ENCODE results near the gene SMYD2. TPM values are rescaled to one million over a fixed set of nuclear protein-coding genes. Genes with fewer than 3 reads are reported as not detected.

The SMYD2 gene
- total RNA-seq, 1 experiment from 2014 or later: 27.2 TPM

GRCh38 chr1:214385428-214385827 is 104.5 kb downstream of the SMYD2 start:
- TF ChIP-seq YY1 (IDR thresholded peaks at IDR 0.05; ENCODE audit: extremely low read depth, insufficient replicate concordance, low read depth, low read length) (no peak), JUND (IDR thresholded peaks at IDR 0.05) (no peak), FOSL1 (IDR thresholded peaks at IDR 0.05; ENCODE audit: low read depth) (no peak), ZFX (IDR thresholded peaks at IDR 0.05) (no peak), RAD21 (IDR thresholded peaks at IDR 0.05; ENCODE audit: low read depth) (no peak), SP1 (IDR thresholded peaks at IDR 0.05; ENCODE audit: low read depth) (no peak), REST (IDR thresholded peaks at IDR 0.05; ENCODE audit: low read depth) (no peak)
- no peaks in the 10 kb centered on the region for H3K9me3 ChIP-seq (ENCODE audit: control insufficient read depth in 1 of 2, insufficient read depth in 1 of 2, low read depth in 1 of 2, low read length in 2 of 2)
- peaks cover 7 to 10% of the 10 kb centered on the region in 2 experiments for H3K4me1 ChIP-seq (ENCODE audit: control insufficient read depth in 1 of 2, insufficient read depth in 2 of 2, low read length in 2 of 2)
- no peak overlapping the region for H3K4me2 ChIP-seq (ENCODE audit: low read length)
- DNase-seq (ENCODE audit: low read depth, low spot score): no peak
- POLR2A ChIA-PET: no interaction called here
- H3K27me3 ChIP-seq (ENCODE audit: insufficient read depth, low read length): no peaks in the 10 kb centered on the region
- CTCF ChIA-PET: no interaction called here
- ATAC-seq: no peak
- H3K9me2 ChIP-seq (ENCODE audit: insufficient read depth): no peaks in the 10 kb centered on the region
- no peaks in the 10 kb centered on the region for H3K79me2 ChIP-seq (ENCODE audit: insufficient read depth, low read length)
- no peak overlapping the region for H2AFZ ChIP-seq (ENCODE audit: low read depth, low read length, poor library complexity, severe bottlenecking)
- no peak overlapping the region for H3K9ac ChIP-seq (ENCODE audit: low read length)
- BruUV-seq (replicated peaks): no TSS peak
- peaks cover 5 to 18% of the 10 kb centered on the region in 2 experiments; a peak in 3 of 4 replicates for H3K36me3 ChIP-seq (ENCODE audit: control insufficient read depth in 1 of 2, insufficient read depth in 2 of 2, low read length in 2 of 2)
- intact Hi-C loops (cut with micrococcal nuclease): no loop called here
- no peak overlapping the region for H3K4me3 ChIP-seq (replicated peaks in 1 of 2; ENCODE audit: low read depth in 1 of 2, low read length in 2 of 2)
- H3K27ac ChIP-seq (ENCODE audit: low read depth, low read length): no peak overlapping the region
- RAD21 ChIA-PET (ENCODE audit: low non-redundant PET in 1 of 2, low total read pairs in 2 of 2, uncharacterized antibody in 2 of 2, unreplicated experiment in 2 of 2): no interaction called here
- H4K20me1 ChIP-seq (ENCODE audit: insufficient read depth): no peaks in the 10 kb centered on the region

DNA sequence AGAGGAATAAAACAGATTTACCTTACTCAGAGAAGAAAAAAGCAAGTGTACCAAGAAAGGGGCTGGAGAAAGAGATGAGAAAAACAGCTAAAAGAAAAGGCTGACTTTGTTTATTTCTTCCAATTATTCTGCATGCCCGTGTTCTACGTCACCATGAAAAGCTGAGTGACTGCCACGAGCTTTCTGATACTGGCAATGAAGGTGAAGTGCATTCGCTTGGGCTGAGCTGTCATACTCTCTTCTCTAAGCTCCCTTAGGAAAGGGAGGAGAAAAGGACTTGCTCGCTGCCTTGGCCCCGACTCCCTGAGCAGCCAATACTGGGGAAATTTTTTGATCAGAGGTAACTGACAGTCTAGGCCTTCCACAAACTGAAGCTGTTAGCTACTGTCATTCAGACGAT is 105.4 kb downstream of the SMYD2 start:
- no TSS peak for BruUV-seq (replicated peaks)

More for the DNA sequence above, 105.4 kb downstream of the SMYD2 start:
- no peak for TF ChIP-seq SP1 (IDR thresholded peaks at IDR 0.05; ENCODE audit: low read depth)
- no peak for TF ChIP-seq YY1 (IDR thresholded peaks at IDR 0.05; ENCODE audit: extremely low read depth, insufficient replicate concordance, low read depth, low read length)
- no peak for TF ChIP-seq EZH2 (IDR thresholded peaks at IDR 0.05)
- H3K79me2 ChIP-seq (ENCODE audit: insufficient read depth, low read length): no peaks in the 10 kb centered on the region
- no peak overlapping the region for H3K4me2 ChIP-seq (ENCODE audit: low read length)
- peaks cover under 1% of the 10 kb centered on the region in 2 experiments; a peak in 3 of 4 replicates for H3K4me1 ChIP-seq (ENCODE audit: control insufficient read depth in 1 of 2, insufficient read depth in 2 of 2, low read length in 2 of 2)
- intact Hi-C loops (cut with micrococcal nuclease): no loop called here
- no peaks in the 10 kb centered on the region for H4K20me1 ChIP-seq (ENCODE audit: insufficient read depth)
- H3K9me3 ChIP-seq (ENCODE audit: control insufficient read depth in 1 of 2, insufficient read depth in 1 of 2, low read depth in 1 of 2, low read length in 2 of 2): no peaks in the 10 kb centered on the region
- no peak overlapping the region for H3K27ac ChIP-seq (ENCODE audit: low read depth, low read length)
- no peak overlapping the region for H3K9ac ChIP-seq (ENCODE audit: low read length)
- peaks cover 5 to 18% of the 10 kb centered on the region in 2 experiments; a peak in 3 of 4 replicates for H3K36me3 ChIP-seq (ENCODE audit: control insufficient read depth in 1 of 2, insufficient read depth in 2 of 2, low read length in 2 of 2)
- ChIA-PET POLR2A (no interaction called here), CTCF (interaction anchor here (1.2 kb wide), 1 partner anchor 199 kb away, joined by 3 read pairs; no protein-coding TSS in a partner anchor), RAD21 (ENCODE audit: low non-redundant PET in 1 of 2, low total read pairs in 2 of 2, uncharacterized antibody in 2 of 2, unreplicated experiment in 2 of 2) (no interaction called here)
- no peak overlapping the region for H2AFZ ChIP-seq (ENCODE audit: low read depth, low read length, poor library complexity, severe bottlenecking)
- ATAC-seq (no peak), DNase-seq (ENCODE audit: low read depth, low spot score) (no peak)
- no peaks in the 10 kb centered on the region for H3K27me3 ChIP-seq (ENCODE audit: insufficient read depth, low read length)
- H3K4me3 ChIP-seq (replicated peaks in 1 of 2; ENCODE audit: low read depth in 1 of 2, low read length in 2 of 2): no peak overlapping the region
- H3K9me2 ChIP-seq (ENCODE audit: insufficient read depth): no peaks in the 10 kb centered on the region
